IPS-20b (cell line): ENCODE measurements around the gene PARD3.
"Not testable (repeated sequence)": the region's sequence is repeated elsewhere in the genome, so short reads cannot be mapped to it uniquely, and the experiment has no call there.

Source experiments
- H3K27ac ChIP-seq: one replicate; pipeline ENCODE4 v1.5.1; 2013; ENCODE audit warnings: low read length
- H3K27me3 ChIP-seq: 2 replicates; pipeline ENCODE4 v1.6.1; 2013; ENCODE audit warnings: mild to moderate bottlenecking, low read length, inconsistent platforms; ENCODE audit not compliant: insufficient read depth
- H3K36me3 ChIP-seq: 2 replicates; pipeline ENCODE4 v1.6.1; 2013; ENCODE audit warnings: low read depth, mild to moderate bottlenecking, inconsistent platforms, low read length, moderate library complexity; ENCODE audit not compliant: insufficient read depth
- H3K4me1 ChIP-seq: 2 replicates; pipeline ENCODE4 v1.6.1; 2013; ENCODE audit warnings: mild to moderate bottlenecking, control low read depth, inconsistent platforms, low read length, moderate library complexity; ENCODE audit not compliant: insufficient read depth
- H3K4me3 ChIP-seq: 2 replicates; pipeline ENCODE4 v1.5.1; 2013; ENCODE audit warnings: mild to moderate bottlenecking, low read length, inconsistent platforms
- H3K9ac ChIP-seq: 2 replicates; pipeline ENCODE4 v1.6.1; 2013; ENCODE audit warnings: low read depth, mild to moderate bottlenecking, inconsistent platforms, low read length, moderate library complexity
- H3K9me3 ChIP-seq: 2 replicates; pipeline ENCODE4 v1.6.1; 2013; ENCODE audit warnings: mild to moderate bottlenecking, low read depth, low read length, inconsistent platforms; ENCODE audit not compliant: insufficient read depth

PARD3 gene

GRCh38 chr10:34844448-34844847 is 29.4 kb upstream of the PARD3 start:
- Histone ChIP-seq H3K27me3 (no peaks in the 10 kb centered on the region), H3K9me3 (no peaks in the 10 kb centered on the region), H3K4me3 (no peak overlapping the region), H3K36me3 (no peaks in the 10 kb centered on the region), H3K27ac (no peak overlapping the region), H3K4me1 (no peaks in the 10 kb centered on the region), H3K9ac (no peak overlapping the region)

GRCh38 chr10:34843470-34843869 is 28.4 kb upstream of the PARD3 start:
- not testable (repeated sequence) for H3K27me3 ChIP-seq, H3K9ac ChIP-seq, H3K4me3 ChIP-seq, H3K36me3 ChIP-seq, H3K4me1 ChIP-seq, H3K27ac ChIP-seq, H3K9me3 ChIP-seq

- Histone ChIP-seq H3K4me3 (no peak overlapping the region), H3K4me1 (no peaks in the 10 kb centered on the region), H3K9me3 (no peaks in the 10 kb centered on the region)
These were observed 23.3 kb upstream of the PARD3 start for GRCh38 chr10:34838366-34838900.

GRCh38 chr10:34835908-34836508 is 20.9 kb upstream of the PARD3 start:
- Histone ChIP-seq H3K9ac (no peak overlapping the region), H3K9me3 (no peaks in the 10 kb centered on the region), H3K4me3 (no peak overlapping the region), H3K36me3 (no peaks in the 10 kb centered on the region), H3K4me1 (no peaks in the 10 kb centered on the region), H3K27me3 (no peaks in the 10 kb centered on the region), H3K27ac (no peak overlapping the region)

More at GRCh38 chr10:34838366-34838900, 23.3 kb upstream of the PARD3 start:
- Histone ChIP-seq H3K9ac (no peak overlapping the region), H3K27ac (no peak overlapping the region), H3K36me3 (no peaks in the 10 kb centered on the region), H3K27me3 (no peaks in the 10 kb centered on the region)

GRCh38 chr10:34834274-34834673 is 19.2 kb upstream of the PARD3 start:
- Histone ChIP-seq H3K27ac (no peak overlapping the region), H3K9me3 (no peaks in the 10 kb centered on the region), H3K4me1 (no peaks in the 10 kb centered on the region), H3K27me3 (no peaks in the 10 kb centered on the region), H3K36me3 (no peaks in the 10 kb centered on the region), H3K9ac (no peak overlapping the region), H3K4me3 (no peak overlapping the region)

- no peak overlapping the region for H3K4me3 ChIP-seq
- no peaks in the 10 kb centered on the region for H3K36me3 ChIP-seq
- no peaks in the 10 kb centered on the region for H3K9me3 ChIP-seq
- H3K27me3 ChIP-seq = no peaks in the 10 kb centered on the region
- H3K9ac ChIP-seq = no peak overlapping the region
- H3K4me1 ChIP-seq = no peaks in the 10 kb centered on the region
- no peak overlapping the region for H3K27ac ChIP-seq
These were observed 15.2 kb upstream of the PARD3 start for GRCh38 chr10:34830217-34830822.

GRCh38 chr10:34826857-34827766 is 12.0 kb upstream of the PARD3 start:
- Histone ChIP-seq H3K4me1 (no peaks in the 10 kb centered on the region), H3K9ac (no peak overlapping the region), H3K27ac (no peak overlapping the region), H3K4me3 (no peak overlapping the region), H3K9me3 (no peaks in the 10 kb centered on the region), H3K36me3 (no peaks in the 10 kb centered on the region), H3K27me3 (no peaks in the 10 kb centered on the region)

GRCh38 chr10:34826221-34826620 is 11.1 kb upstream of the PARD3 start:
- Histone ChIP-seq H3K27ac (no peak overlapping the region), H3K4me1 (no peaks in the 10 kb centered on the region), H3K36me3 (no peaks in the 10 kb centered on the region), H3K9me3 (no peaks in the 10 kb centered on the region), H3K4me3 (no peak overlapping the region), H3K27me3 (no peaks in the 10 kb centered on the region), H3K9ac (no peak overlapping the region)

- Histone ChIP-seq H3K9me3 (no peaks in the 10 kb centered on the region), H3K4me1 (no peaks in the 10 kb centered on the region), H3K27me3 (no peaks in the 10 kb centered on the region)
These were observed 10.3 kb upstream of the PARD3 start for GRCh38 chr10:34825414-34825813.

GRCh38 chr10:34824870-34825269 is 9.8 kb upstream of the PARD3 start:
- no peaks in the 10 kb centered on the region for H3K9me3 ChIP-seq
- H3K27me3 ChIP-seq = no peaks in the 10 kb centered on the region
- no peaks in the 10 kb centered on the region for H3K4me1 ChIP-seq
- no peak overlapping the region for H3K9ac ChIP-seq
- no peaks in the 10 kb centered on the region for H3K36me3 ChIP-seq
- no peak overlapping the region for H3K27ac ChIP-seq
- no peak overlapping the region for H3K4me3 ChIP-seq

More at GRCh38 chr10:34825414-34825813, 10.3 kb upstream of the PARD3 start:
- Histone ChIP-seq H3K4me3 (no peak overlapping the region), H3K36me3 (no peaks in the 10 kb centered on the region), H3K9ac (no peak overlapping the region), H3K27ac (no peak overlapping the region)

GRCh38 chr10:34821587-34822585 is 6.8 kb upstream of the PARD3 start:
- Histone ChIP-seq H3K27ac (no peak overlapping the region), H3K27me3 (peaks cover 9% of the 10 kb centered on the region), H3K36me3 (no peaks in the 10 kb centered on the region), H3K4me1 (no peaks in the 10 kb centered on the region), H3K9me3 (no peaks in the 10 kb centered on the region), H3K9ac (no peak overlapping the region), H3K4me3 (no peak overlapping the region)
